Activated naive CD4-positive, alpha-beta T cell treated with anti-CD3 and anti-CD28 coated beads, Interleukin-2, amount 50 U/mL, for 16 hours (primary cell): ENCODE measurements around the gene AIM2.
"Not testable (repeated sequence)": the region's sequence is repeated elsewhere in the genome, so short reads cannot be mapped to it uniquely, and the experiment has no call there.

Source experiments
- DNase-seq: peaks from one replicate; pipeline ENCODE4 v3.0.0-alpha.2; 2020

The AIM2 gene, protein sequence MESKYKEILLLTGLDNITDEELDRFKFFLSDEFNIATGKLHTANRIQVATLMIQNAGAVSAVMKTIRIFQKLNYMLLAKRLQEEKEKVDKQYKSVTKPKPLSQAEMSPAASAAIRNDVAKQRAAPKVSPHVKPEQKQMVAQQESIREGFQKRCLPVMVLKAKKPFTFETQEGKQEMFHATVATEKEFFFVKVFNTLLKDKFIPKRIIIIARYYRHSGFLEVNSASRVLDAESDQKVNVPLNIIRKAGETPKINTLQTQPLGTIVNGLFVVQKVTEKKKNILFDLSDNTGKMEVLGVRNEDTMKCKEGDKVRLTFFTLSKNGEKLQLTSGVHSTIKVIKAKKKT

DNA sequence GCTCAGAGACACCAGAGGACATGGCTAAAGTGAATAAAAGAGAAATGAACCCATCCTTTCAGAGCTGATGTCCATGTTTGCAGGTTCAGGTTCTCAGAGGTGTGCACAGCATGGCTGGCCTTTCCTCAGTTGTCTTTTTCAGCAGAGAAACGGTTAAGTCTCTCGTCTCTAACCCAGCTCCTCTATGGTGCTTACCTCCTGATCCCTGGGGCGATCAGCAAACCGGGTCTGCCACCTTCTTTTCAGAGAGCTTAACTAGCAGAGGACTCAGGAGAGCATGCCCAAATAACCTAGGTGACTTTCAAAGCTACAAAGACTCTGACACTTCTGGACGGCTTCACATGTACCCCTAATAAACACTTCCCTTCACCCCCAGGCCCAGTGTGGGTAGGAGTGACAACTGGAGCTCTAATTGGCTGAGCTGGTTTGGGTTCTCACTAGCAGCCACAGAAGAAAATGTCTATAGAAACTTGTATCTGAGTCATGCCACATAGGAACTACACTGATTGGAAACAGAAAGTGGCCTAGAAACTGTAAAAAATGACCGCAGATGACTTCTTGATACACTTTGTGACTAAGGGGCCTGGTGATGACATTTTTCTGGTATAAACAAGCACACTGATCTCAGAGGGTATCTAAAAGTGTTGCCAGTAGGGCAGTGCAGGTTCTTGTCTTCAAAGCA, at the start of gene AIM2:
Gene AIM2 (minus strand): TSS at position 329 of the 682 bp plus-strand sequence. CDS start 3,267 bp downstream, outside the sequence.
- peak; percentile 43 for DNase-seq

DNA sequence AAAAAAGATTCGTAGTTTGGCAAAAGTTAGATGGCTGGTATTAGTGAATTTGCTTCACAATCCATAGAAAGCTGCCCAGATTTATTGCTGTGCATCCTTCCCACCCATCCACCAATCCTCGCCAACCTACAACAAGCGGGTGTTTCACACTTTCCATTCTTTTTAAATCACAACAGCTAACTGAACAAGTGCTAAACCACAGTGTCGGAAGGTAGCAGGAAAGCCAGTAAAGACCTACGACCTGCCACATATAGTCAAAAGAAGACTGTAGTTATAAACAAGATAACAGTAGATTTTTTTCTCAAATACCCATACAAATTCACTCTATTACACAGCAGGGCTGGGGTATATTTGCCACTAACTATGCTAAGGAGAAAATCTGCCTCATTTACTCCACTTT, 47.0 kb upstream of the AIM2 start:
- no peak for DNase-seq

DNA sequence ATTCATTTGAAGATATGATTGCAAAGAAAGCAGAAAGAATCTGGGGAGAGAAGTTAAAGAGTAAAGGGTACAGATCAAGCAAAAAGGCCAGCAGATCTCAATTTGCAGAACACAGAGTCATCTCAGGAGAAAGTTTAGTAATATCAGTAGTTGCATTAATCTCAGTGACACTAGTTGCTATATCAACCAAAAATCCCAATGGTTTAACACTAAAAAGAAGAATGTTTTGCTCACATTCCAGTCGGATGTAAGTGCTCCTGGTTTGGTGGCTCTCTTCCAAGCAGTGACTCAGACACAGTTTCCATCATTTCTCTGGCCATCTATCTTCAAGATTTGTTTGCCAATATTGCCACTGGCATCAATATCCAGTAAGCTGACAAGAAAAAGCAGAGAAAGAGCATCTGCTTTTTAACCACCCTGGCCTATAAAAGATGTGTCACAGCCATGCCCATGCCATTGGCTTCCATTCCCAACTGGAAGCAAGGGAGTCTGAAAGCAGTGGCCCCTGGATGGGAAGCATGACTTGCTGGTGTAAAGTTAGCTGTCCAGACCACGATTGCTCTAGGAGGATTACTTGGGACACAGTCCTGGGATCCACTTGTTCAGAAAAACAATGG, 45.5 kb upstream of the AIM2 start:
- no peak for DNase-seq

DNA sequence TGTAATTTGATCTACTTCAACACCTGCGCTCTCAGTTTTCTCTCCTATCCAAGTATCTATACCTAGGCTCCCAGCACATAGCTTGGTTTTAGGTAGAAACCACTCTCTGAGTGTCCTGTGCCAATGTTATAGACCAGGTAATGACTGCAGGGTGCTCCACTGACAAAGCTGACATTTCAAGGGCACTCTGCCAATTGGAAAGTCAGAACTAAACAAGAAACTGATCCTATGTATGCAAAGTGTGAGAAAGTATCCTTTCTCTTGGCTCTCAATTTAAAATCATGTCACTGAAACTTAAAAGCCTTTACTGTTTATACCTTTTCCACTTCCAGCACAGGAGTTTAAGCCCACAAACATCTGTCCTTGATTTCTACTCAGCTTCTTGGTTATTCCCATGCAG, 45.0 kb upstream of the AIM2 start:
- no peak for DNase-seq

DNA sequence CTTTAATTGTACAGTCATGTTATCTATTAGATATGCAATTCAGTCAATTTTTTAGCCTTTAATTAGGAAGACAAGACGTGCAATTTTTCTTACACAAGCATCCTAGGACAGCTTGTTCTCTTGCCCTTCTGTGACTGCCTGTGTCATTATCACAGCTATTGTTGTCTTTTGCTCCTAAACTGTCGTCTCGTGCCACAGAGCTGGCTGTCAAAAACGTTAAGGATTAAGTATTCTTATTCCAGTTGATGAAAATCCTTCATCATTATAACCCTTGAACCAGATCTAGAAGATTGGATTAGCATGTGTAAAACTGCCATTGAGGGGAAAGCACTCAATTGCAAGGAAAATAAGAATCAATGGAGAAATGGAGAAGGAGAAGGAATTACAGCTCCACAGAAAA, 43.8 kb upstream of the AIM2 start:
- no peak for DNase-seq

DNA sequence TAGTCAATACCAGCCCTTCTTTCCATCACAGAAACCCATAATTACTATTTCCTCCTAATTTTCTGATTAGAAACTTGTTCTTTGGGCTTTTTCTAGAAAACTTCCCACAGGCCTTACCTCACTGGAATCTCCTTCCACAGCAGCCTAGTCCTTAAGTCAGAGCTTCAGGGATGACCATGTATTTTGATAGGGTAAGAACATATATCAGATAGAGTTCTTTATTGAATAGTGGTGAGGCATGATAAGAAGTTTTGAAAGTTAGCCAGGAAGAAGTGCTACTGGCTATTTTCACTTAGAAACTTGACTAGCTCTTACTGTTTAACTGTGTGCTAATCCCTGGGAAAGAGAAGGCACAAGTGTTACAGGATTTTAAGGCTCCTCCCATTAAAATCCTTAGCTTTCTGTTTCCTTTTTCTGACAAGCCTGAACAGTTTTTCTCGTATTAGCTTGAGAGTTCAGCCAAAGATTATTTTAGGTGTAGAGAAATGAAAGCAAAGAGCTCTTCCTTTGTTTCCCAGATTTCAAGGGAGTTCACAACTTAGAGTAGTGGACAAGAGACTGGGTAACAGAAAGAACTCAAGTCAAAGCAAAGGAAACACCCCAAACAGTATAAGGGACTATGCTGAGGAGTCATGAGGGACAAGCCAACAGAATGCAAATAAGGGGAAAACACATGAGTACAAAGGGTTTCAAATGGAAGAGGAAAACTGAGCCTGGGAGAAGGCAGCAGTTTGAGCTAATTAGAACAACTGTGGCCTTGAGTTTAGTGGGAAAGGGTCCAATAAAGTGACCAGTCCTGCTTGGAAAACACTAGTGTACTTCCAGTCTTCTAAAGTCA, 37.2 kb upstream of the AIM2 start:
- DNase-seq: no peak

DNA sequence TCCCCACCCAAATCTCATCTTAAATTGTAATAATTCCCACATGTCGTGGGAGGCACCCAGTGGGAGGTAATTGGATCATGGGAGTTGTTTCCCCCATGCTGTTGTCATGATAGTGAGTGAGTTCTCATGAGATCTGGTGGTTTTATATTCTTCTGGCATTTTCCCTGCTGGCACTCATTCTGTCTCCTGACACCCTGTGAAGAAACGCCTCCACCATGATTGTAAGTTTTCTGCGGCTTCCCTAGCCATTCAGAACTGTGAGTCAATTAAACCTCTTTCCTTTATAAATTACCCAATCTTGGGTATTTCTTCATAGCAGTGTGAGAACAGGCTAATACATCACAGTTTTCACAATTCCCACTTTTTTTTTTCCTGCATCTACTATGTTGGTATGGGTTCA, 26.5 kb upstream of the AIM2 start:
- not testable (repeated sequence) for DNase-seq

DNA sequence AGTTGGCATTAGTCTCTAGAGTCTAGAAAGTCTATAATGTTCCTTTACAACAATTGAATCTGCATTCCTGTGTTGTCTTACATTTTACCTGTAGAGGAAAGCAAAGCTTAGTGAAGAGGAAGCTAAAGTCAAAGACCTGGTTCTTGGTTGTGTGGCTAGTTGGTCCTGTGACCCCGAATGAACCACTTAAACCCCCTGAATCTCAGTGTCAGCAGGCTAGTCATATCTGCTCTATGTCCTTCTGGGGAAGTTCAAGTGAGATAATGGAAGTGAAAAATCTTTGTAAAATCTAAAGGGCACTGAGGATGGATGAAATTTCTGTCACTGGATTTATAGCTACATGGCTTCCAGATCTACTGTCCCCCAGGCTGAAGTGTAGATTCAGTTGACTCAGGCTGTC, 24.0 kb upstream of the AIM2 start:
- no peak for DNase-seq

DNA sequence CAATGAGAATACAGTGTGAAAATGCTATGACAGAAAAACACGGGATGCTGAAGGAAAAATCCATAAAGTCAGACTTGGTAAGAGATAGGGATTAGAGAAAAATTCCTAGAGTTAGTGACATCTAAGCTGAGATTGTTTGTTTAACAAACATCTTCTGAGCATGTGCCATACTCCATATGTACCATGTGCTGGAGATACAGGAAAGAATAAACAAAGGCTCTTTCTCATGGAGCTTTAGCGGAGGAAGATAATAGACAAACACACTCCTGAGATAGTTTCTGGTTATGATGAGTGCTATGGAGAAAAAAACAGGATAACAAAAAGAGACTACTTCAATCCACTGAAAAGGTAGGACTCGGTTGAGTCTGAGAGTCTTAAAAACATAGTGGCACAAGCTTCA, 22.0 kb upstream of the AIM2 start:
- DNase-seq: no peak

DNA sequence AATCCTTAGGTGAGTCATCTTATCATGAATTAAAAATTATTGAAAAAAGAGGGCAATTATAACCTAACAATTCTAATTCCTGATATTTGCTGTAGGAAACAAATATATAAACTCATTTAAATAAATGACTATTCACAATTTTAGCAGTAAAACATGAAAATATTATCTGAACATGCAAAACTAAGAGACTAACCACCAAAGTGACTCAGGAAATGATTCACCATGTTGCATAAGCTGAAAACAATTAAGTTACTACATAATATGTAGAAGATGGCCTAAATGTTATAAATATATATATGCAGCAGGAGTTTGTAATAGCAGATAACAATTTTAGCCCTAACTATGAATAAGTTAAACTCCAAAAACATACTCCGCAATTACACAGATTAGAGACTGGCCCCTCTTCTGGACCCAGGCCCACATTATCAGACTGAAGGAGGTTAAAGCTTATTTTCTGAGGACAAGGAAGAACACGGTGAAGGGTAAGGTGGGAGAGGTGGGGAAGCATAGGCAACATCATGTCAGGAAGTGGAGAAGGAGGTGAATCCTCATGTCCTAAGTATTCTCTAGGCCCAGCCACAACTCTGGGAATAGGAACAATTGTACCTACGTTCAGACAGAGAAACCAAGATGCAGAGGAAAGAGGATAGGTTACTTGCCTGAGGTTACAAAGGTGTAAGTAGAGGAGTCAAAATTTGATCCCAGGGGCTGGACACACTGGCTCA, 15.6 kb upstream of the AIM2 start:
- no peak for DNase-seq

DNA sequence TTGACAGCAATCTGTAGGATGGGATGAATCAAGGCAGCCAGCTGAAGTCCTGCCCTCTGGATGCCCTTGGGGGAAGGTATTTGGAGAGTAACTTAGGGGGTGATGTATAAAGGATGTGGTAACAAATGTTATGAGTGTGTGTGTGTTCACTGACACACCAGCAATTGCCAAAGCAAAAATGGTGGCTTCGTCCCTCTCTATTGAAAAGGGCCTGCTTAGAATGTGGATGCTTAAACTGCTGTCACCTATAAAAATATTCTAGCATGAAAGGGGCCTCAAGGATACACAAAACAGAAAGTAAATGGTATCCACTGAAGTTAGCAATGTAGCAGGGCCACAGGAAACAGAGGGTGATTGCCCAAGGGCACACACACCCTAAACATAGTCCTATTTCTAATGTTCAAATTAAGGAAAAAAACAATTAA, 15.1 kb upstream of the AIM2 start:
- DNase-seq: no peak

DNA sequence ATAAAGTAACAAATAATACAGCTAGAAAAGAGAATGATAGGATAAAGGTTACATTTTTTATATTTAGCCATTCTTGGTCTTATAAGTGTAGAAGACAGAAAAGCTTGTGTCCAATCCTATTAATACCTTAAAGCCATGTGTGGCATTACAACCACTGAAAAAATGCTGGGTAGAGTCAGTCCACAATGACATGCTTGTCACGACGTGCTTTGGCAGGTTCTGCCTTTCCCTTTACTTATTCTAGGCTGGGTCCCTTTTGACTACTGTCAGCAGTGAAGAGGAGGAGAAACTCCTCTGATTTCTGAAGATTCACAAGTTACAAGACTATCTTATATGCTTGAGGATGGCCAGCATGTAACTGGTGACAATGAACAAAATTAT, 14.6 kb upstream of the AIM2 start:
- no peak for DNase-seq

DNA sequence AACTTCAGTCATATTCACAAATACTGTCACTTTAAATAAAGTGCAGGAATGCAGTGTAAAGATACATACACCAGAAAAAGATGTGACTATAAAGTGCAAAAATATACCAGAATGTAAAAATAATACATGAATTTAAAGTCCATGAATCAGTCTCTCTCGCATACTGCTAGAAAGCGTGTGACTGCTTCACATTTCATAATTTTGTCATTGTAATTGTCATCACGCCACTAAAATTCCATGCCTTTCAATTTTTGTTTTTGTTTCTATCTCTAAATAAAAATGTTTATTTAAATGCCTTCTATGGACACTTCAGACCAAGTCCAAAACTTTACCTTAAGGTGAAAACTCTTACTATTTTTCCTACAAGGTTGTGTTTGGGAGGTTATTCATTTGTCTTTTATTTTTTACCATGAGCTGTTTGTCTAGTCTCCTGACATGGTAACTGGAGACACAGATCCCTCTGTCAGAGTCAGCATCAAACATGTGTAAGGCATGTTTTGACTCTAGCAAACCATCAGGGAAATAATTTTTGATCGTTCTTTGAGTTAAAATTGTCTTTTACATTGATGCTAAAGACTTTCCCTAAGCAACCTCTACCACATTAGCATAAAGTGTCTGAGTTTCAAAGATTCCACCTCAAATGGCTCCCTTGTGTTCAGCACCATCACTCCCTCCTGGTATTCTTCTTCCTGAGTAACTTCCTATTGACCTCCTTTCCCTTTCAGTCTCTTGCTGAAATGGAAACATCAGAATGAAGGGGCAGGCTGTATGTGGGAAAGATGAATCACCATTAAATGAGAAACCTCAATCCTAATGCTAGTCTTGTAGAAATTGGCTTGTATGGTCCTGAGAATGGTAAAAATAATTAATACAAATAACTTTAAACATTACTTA, 14.0 kb upstream of the AIM2 start:
- DNase-seq: no peak

DNA sequence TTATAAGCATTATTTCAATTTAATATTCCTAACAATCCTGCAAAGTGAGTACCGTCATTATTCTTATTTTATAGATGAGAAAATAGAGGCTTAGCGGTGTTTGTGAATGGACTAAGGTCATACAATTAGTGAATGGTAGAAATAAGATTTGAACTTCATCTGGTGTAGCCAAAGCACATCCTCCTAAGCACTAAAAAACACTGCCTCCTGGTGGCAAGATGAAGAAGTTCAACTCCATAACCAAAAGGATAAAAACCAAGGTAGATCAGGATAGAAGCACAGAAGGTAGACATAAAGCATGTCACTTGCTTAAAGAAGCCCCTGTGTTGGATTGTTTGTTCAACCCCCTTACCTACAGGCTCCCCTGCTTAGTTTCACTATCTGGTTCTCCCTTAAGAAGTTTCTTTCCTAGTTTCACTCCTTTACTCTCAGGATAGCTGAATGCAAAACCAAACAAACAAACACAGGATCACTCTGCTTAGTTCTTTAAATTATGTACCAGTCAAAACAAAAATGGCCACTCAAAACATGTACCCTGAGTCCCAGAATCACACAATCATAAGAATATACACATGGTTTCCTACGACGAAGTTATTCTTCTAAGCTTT, 12.7 kb upstream of the AIM2 start:
- DNase-seq: no peak

DNA sequence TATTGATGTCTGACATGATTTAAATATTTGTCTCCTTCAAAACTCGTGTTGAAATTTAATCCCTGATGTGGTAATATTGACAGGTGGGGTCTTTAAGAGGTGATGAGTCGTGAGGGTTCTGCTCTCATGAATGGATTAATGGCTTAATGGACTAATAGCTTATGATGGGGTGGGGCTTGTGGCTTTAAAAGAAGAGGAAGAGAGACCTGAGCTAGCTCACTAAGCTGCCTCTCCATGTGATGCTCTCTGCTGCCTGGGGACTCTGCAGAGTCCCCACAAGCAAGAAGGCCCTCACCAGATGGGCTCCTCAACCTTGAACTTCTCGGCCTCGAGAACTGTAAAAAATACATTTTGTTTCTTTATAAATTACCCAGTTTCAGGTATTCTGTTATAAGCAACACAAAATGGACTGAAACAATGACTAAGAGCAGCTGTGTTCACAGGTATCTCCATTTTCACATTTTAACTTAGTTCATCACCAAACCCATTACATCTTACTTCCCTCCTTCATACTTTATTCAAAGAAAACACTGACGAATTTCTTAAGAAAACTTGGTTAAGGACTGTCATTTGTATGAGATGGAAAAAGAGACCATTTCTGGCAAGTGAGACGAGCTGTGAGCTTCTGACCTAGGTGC, 12.1 kb upstream of the AIM2 start:
- no peak for DNase-seq

DNA sequence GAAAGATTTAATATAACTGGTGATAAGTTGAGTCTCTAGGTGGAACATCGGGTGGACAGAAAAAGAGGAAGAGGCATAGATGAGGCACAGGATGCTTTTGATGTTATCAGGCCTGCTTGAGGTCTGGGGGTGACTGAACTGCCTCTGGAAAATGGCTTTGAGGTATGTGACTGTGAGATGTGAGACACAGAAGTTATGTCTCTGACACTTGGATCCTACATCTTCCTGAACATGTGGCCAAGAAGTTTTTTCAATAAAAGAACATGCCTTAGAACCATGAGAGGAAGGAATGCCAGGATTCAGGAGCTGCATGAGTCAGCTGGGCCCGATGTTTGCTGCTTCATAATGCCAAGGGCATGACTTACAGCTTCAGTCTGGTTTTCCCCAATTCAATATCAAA, 11.5 kb upstream of the AIM2 start:
- DNase-seq: no peak

DNA sequence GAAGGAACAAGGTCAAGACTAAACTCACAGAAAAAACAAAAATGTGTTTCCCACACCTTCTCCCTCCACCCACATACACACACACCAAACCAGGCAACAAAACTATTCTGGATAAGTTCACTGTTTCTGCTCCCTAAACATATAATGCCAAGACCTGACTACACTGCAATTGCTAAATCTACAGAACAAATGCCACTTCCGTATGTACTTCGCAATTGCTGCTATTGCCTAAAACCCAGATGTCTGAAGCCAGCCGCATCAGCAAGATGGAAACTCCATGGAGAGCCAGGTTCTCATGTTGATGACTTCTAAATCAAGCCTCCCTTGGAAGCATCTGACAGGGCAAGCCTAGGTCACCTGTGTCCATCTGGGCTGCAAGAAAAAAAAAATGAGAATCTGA, 8.3 kb upstream of the AIM2 start:
- no peak for DNase-seq

DNA sequence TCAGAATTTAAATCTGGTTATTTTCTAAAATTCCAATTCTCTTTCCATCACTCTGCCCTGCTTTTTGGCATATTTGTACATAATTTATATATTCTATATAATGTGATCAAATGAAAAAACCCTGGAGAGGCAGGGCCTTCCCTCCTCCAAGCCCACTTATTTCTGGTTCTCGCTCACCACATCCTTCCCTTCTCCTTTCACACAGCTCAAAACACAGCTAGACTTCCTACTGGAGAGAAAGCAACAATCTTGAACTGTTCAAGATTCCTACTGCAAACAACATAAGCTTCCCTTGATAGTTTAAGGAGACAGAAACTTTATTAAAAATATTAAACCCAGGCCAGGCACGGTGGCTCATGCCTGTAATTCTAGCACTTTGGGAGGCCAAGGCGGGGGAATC, 7.6 kb upstream of the AIM2 start:
- no peak for DNase-seq

DNA sequence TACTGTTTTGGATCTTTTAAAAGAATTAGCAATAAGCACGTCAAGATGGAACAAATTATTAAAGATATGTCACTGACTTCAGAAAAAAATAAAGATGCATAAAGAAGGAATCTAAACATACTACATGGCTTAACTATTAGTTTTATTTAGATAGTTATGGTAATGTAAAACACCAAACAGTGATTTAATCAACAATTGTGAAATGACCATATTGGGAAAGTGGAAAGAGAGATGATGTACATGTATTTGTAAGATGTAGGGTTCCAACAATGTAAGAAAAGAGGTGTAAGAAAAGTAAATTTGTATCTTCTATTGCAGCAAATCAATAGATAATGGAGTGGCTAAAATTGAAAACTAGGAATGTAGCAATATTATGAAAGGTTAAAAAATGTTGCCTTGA, 6.4 kb upstream of the AIM2 start:
- DNase-seq: no peak

DNA sequence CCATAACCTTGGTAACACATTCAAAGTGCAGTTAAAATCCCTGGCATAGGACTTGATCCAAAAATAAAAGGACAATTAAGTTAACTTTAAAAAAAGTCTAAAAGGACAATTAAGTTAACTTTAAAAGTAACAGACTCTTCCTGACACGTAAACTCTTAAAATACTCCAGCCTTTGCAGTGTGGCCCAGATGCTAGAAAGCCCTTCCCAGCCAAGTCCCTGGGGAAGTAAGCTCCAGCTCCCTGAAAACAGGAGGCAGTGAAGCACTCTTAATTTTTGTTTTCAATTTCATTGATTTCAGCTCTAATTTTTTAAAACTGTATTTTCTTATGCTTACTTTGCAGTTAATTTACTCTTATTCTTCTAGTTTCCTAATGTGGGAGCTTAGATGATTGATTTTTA, 5.1 kb upstream of the AIM2 start:
- no peak for DNase-seq

DNA sequence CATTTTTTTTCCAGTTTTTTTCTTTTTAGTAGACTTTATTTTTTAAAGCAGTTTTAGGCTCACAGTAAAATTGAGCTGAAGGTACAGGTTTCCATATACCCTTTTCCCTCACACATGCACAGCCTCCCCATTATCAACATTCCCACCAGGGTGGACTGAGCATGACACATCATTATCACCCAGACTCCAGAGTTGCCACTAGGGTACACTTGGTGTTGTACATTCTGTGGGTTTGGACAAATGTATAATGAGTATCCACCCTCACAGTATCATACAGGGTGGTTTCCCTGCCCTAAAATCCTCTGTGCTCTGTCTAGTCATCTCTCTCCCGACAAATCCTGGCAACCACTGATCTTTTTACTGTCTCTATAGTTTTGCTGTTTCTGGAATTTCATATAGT, 3.0 kb upstream of the AIM2 start:
- no peak for DNase-seq
